HepG2 (cell line): ENCODE results near the gene AGBL2. TPM values are rescaled to one million over a fixed set of nuclear protein-coding genes. Genes with fewer than 3 reads are reported as not detected.
A peak's percentile ranks its signal among the peaks of the same experiment; 100 is the strongest.

Experiments used
- ADNP ChIP-seq: sonication (generic); formaldehyde crosslinking; IDR thresholded peaks from 2 replicates; pipeline ENCODE4 v1.4.0; 2020; ENCODE audit warnings: missing genetic modification reagents
- AHR ChIP-seq: IDR thresholded peaks from 2 replicates; pipeline ENCODE4 v1.6.1; 2018; ENCODE audit warnings: missing genetic modification reagents, missing compliant biosample characterization
- FOXO4 ChIP-seq: sonication (generic); formaldehyde crosslinking; conservative IDR thresholded peaks from 2 replicates; pipeline ENCODE4 v1.8.1; 2023; ENCODE audit warnings: missing genetic modification reagents
- HNF1A ChIP-seq, 2 experiments: sonication (generic) in 1 of 2; formaldehyde crosslinking in 1 of 2; IDR thresholded peaks; 2 replicates each; pipeline versions ENCODE4 v1.4.0 to v1.6.1; 2016 to 2020; ENCODE audit warnings: borderline replicate concordance in 1 of 2, low read depth in 1 of 2, mild to moderate bottlenecking in 1 of 2, missing genetic modification reagents in 1 of 2
- JUNB ChIP-seq: sonication (generic); formaldehyde crosslinking; IDR thresholded peaks from 2 replicates; pipeline ENCODE4 v1.8.0; 2022; ENCODE audit warnings: missing genetic modification reagents, mild to moderate bottlenecking, borderline replicate concordance
- KDM4B ChIP-seq: sonication (generic); formaldehyde crosslinking; IDR thresholded peaks from 2 replicates; pipeline ENCODE4 v1.4.0; 2020; ENCODE audit warnings: missing genetic modification reagents
- MIXL1 ChIP-seq: IDR thresholded peaks from 2 replicates; pipeline ENCODE4 v1.6.1; 2016
- PAXIP1 ChIP-seq: sonication (generic); formaldehyde crosslinking; conservative IDR thresholded peaks from 2 replicates; pipeline ENCODE4 v1.4.0; 2020; ENCODE audit warnings: mild to moderate bottlenecking, missing genetic modification reagents, moderate library complexity
- PBX2 ChIP-seq: IDR thresholded peaks from 2 replicates; pipeline ENCODE4 v1.6.1; 2016; ENCODE audit warnings: control low read depth
- POLR2AphosphoS2 ChIP-seq: IDR thresholded peaks from 2 replicates; pipeline ENCODE4 v1.6.1; 2011; ENCODE audit warnings: low read depth, low read length, improper control_type of control experiment
- SNRNP70 ChIP-seq: fragments of 200-400 bp; formaldehyde crosslinking; IDR thresholded peaks from 2 replicates; pipeline ENCODE4 v1.6.1; 2017; ENCODE audit warnings: mild to moderate bottlenecking, low read depth, low read length, moderate library complexity
- SRY ChIP-seq: sonication (generic); formaldehyde crosslinking; IDR thresholded peaks from 2 replicates; pipeline ENCODE4 v1.8.0; 2022; ENCODE audit warnings: mild to moderate bottlenecking, missing genetic modification reagents
- UBTF ChIP-seq: sonication (generic); formaldehyde crosslinking; IDR thresholded peaks from 2 replicates; pipeline ENCODE4 v1.4.0; 2020; ENCODE audit warnings: mild to moderate bottlenecking, missing genetic modification reagents
- XBP1 ChIP-seq: sonication (generic); formaldehyde crosslinking; IDR thresholded peaks from 2 replicates; pipeline ENCODE4 v1.5.0; 2020; ENCODE audit warnings: missing genetic modification reagents
- ZFP1 ChIP-seq: IDR thresholded peaks from 2 replicates; pipeline ENCODE4 v1.6.1; 2016
- ZNF160 ChIP-seq: sonication (generic); formaldehyde crosslinking; IDR thresholded peaks from 2 replicates; pipeline ENCODE4 v1.8.0; 2022; ENCODE audit warnings: mild to moderate bottlenecking, inconsistent platforms, missing genetic modification reagents
- polyA plus RNA-seq, 8 experiments: library from polyadenylated mRNA; depleted of rRNA in 3 of 8; stranded (reverse) in 7 of 8; unstranded in 1 of 8; fragments of >200 nt; fragmentation: Illumina TruSeq in 4 of 8; extraction: Trizol in 4 of 8; gene quantifications; 2 replicates each; pipeline versions ENCODE4 v1.2.1 to v1.2.3, GENCODE V29; 2011 to 2016; ENCODE audit warnings: low read depth in 4 of 8, missing spikeins in 1 of 8, mixed read lengths in 1 of 8; ENCODE audit not compliant: insufficient read depth in 1 of 8
- total RNA-seq, 5 experiments: library from RNA; depleted of rRNA; stranded (reverse); fragments of >200 nt; fragmentation: Illumina TruSeq; extraction: Trizol; gene quantifications; 2 replicates each; pipeline ENCODE4 v1.2.3, GENCODE V29; 2016; ENCODE audit warnings: low read depth in 1 of 5

Gene AGBL2
- total and polyA plus RNA-seq, 2 of the 13 experiments (the other 11 are each of a cell fraction or from before 2014, with no cell fraction given): 1.6 to 5.7 TPM

GRCh38 chr11:47724041-47724729 is 9.0 kb upstream of the AGBL2 start (continued):
- TF ChIP-seq HNF1A (IDR thresholded peaks at IDR 0.05; ENCODE audit: low read depth) (peak; percentile 40; the same call in 1 of the 2 replicates), HNF1A (CRISPR knock-in tag; IDR thresholded peaks at IDR 0.05; ENCODE audit: borderline replicate concordance) (peak; percentile 59; the same call in 1 of the 2 replicates), FOXO4 (CRISPR knock-in tag) (0 out of 2 replicates have a peak, but pooled peaks have one; percentile 20), XBP1 (CRISPR knock-in tag) (0 out of 2 replicates have a peak, but pooled peaks have one; percentile 58), ZFP1 (CRISPR knock-in tag) (peak; percentile 93), ZNF160 (CRISPR knock-in tag) (no peak), MIXL1 (CRISPR knock-in tag) (peak; percentile 95), SNRNP70 (no peak), POLR2AphosphoS2 (no peak), JUNB (CRISPR knock-in tag) (peak; percentile 97), KDM4B (CRISPR knock-in tag) (peak; percentile 88), AHR (CRISPR knock-in tag) (no peak), SRY (CRISPR knock-in tag) (no peak), PBX2 (CRISPR knock-in tag) (no peak), ADNP (CRISPR knock-in tag) (peak; percentile 97), UBTF (CRISPR knock-in tag) (peak; percentile 23; the same call in 1 of the 2 replicates), PAXIP1 (peak; percentile 96)
